Suprapubic skin (tissue), 4 donors: Measurements from ENCODE around the gene RASAL1. TPM values are rescaled to one million over a fixed set of nuclear protein-coding genes. Genes with fewer than 3 reads are reported as not detected.
A peak's percentile ranks its signal among the peaks of the same experiment; 100 is the strongest.

ENCODE experiments used
- DNase-seq, 2 donors: peaks; one replicate each; pipeline ENCODE4 v3.0.0-alpha.2; 2019; ENCODE audit warnings: low spot score in 2 of 2
- H3K27ac ChIP-seq: fragments of 200-600 bp; sonication (generic); one replicate; pipeline ENCODE4 v1.5.1; 2019
- H3K27me3 ChIP-seq: fragments of 200-600 bp; sonication (generic); one replicate; pipeline ENCODE4 v1.5.1; 2019
- H3K36me3 ChIP-seq: fragments of 200-600 bp; sonication (generic); one replicate; pipeline ENCODE4 v1.5.1; 2019
- H3K4me1 ChIP-seq: fragments of 200-600 bp; sonication (generic); one replicate; pipeline ENCODE4 v1.5.1; 2019
- H3K4me3 ChIP-seq: fragments of 200-600 bp; sonication (generic); one replicate; pipeline ENCODE4 v1.5.1; 2019; ENCODE audit warnings: mild to moderate bottlenecking
- H3K9me3 ChIP-seq: fragments of 200-600 bp; sonication (generic); one replicate; pipeline ENCODE4 v1.5.1; 2019
- CTCF ChIP-seq, 2 donors: fragments of 200-600 bp in 1 of 2; fragments of 450-650 bp in 1 of 2; sonication (generic) in 1 of 2; IDR thresholded peaks; one replicate each; pipeline ENCODE4 v1.5.1; 2016 to 2019; ENCODE audit warnings: antibody characterized with exemption in 2 of 2, mild to moderate bottlenecking in 1 of 2, moderate library complexity in 1 of 2
- EP300 ChIP-seq: sonication (generic); formaldehyde crosslinking; IDR thresholded peaks from one replicate; pipeline ENCODE4 v1.6.1; 2017; ENCODE audit warnings: antibody characterized with exemption
- POLR2A ChIP-seq, 2 donors: fragments of 450-650 bp; IDR thresholded peaks; one replicate each; pipeline ENCODE4 v1.6.1; 2017; ENCODE audit warnings: antibody characterized with exemption in 2 of 2, mild to moderate bottlenecking in 2 of 2, moderate library complexity in 2 of 2
- POLR2AphosphoS5 ChIP-seq, 3 donors: sonication (generic); formaldehyde crosslinking; IDR thresholded peaks; one replicate each; pipeline ENCODE4 v1.6.1; 2017; ENCODE audit warnings: antibody characterized with exemption in 3 of 3
- WGBS: methylation state at CpG from one replicate; pipeline ENCODE4 v1.1.5; 2018; 5-methylcytosine and 5-hydroxymethylcytosine counted together
- total RNA-seq, 4 donors: library from RNA; depleted of rRNA; stranded (reverse); fragments of >200 nt; gene quantifications; one replicate each; pipeline ENCODE4 v1.1.0, GENCODE V29; 2016

RASAL1 gene
- total RNA-seq, 4 donors from 2014 or later, result 19.8 to 39.0 (median 32.5) TPM

- no peak for DNase-seq
- Histone ChIP-seq H3K4me1 (peaks cover 14% of the 10 kb centered on the region), H3K36me3 (no peaks in the 10 kb centered on the region), H3K27ac (no peak overlapping the region), H3K9me3 (no peaks in the 10 kb centered on the region), H3K27me3 (peaks cover 12% of the 10 kb centered on the region), H3K4me3 (no peak overlapping the region)
- no peak for TF ChIP-seq POLR2A (IDR thresholded peaks at IDR 0.05)
- TF ChIP-seq EP300, result no peak
- no peak for TF ChIP-seq CTCF (IDR thresholded peaks at IDR 0.05)
- TF ChIP-seq POLR2AphosphoS5 (IDR thresholded peaks at IDR 0.05), result no peak
Observed at GRCh38 chr12:113099364-113099763, 36.2 kb downstream of the RASAL1 start.

GRCh38 chr12:113098441-113099028 is 37.0 kb downstream of the RASAL1 start:
- WGBS, result 26% methylated on average over 15 of the region's 15 CpGs
- peak; percentile 91 to 93 for DNase-seq
- peaks cover 5% of the 10 kb centered on the region for H3K27me3 ChIP-seq
- TF ChIP-seq EP300 (no peak), POLR2A (IDR thresholded peaks at IDR 0.05) (no peak), POLR2AphosphoS5 (IDR thresholded peaks at IDR 0.05) (peak in 1 of 3 donors; percentile 46), CTCF (IDR thresholded peaks at IDR 0.05) (peak; percentile 67 to 92)
- no peaks in the 10 kb centered on the region for H3K36me3 ChIP-seq
- no peak overlapping the region for H3K27ac ChIP-seq
- no peak overlapping the region for H3K4me3 ChIP-seq
- peaks cover 15% of the 10 kb centered on the region for H3K4me1 ChIP-seq
- H3K9me3 ChIP-seq, result no peaks in the 10 kb centered on the region

DNA sequence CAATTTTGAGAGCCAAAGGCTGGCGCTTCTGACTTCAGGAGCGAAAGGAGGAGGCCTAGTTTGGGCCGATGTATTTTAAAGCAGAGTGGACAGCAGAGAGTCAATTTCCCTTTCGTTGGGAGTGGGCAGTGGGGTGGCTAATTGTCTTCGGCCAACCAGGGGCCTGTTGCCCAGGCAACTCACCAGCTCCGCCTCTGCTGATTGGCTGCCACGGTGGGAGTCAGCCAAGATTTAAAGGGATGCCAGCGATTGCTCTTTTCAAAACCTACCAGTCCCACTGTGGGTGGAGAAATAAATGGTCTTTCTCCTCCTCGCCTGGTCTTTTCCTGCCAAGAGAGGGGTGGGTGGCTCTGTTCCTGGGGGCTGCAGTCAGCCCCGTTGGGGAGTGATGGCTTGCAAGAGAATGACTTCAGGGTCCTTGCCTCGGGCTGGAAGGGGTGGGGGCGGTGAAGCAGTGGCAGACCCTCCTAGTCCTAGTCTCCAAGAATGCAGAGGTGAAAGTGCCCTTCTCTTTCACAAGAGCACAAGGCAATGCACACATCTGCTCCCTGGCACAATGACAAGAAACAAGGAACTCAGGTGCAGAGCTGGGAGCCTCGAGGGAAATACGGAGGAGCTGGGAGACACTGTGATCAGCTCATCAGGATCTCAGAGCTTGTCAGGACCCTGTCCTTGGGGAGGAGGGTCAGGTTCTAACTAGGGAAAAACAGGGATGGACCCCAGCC is 37.7 kb downstream of the RASAL1 start:
- Histone ChIP-seq H3K36me3 (no peaks in the 10 kb centered on the region), H3K27ac (no peak overlapping the region), H3K27me3 (peaks cover 11% of the 10 kb centered on the region), H3K9me3 (no peaks in the 10 kb centered on the region), H3K4me3 (no peak overlapping the region), H3K4me1 (peaks cover 22% of the 10 kb centered on the region)
- TF ChIP-seq POLR2A (IDR thresholded peaks at IDR 0.05) (no peak), CTCF (IDR thresholded peaks at IDR 0.05) (no peak), EP300 (no peak), POLR2AphosphoS5 (IDR thresholded peaks at IDR 0.05) (no peak)
- no peak for DNase-seq
- WGBS, result 33% methylated on average over 13 of the region's 14 CpGs

GRCh38 chr12:113096675-113097461 is 38.7 kb downstream of the RASAL1 start:
- Histone ChIP-seq H3K27me3 (peaks cover 15% of the 10 kb centered on the region), H3K4me1 (peaks cover 26% of the 10 kb centered on the region), H3K9me3 (no peaks in the 10 kb centered on the region), H3K36me3 (no peaks in the 10 kb centered on the region), H3K27ac (no peak overlapping the region), H3K4me3 (no peak overlapping the region)
- no peak for DNase-seq
- 84% methylated on average over 24 of the region's 30 CpGs for WGBS
- no peak for TF ChIP-seq EP300
- TF ChIP-seq POLR2AphosphoS5 (IDR thresholded peaks at IDR 0.05), result no peak
- TF ChIP-seq POLR2A (IDR thresholded peaks at IDR 0.05), result no peak
- no peak for TF ChIP-seq CTCF (IDR thresholded peaks at IDR 0.05)

GRCh38 chr12:113095405-113095804 is 40.2 kb downstream of the RASAL1 start:
- Histone ChIP-seq H3K27me3 (peaks cover 26% of the 10 kb centered on the region), H3K4me1 (peaks cover 26% of the 10 kb centered on the region), H3K36me3 (no peaks in the 10 kb centered on the region), H3K9me3 (no peaks in the 10 kb centered on the region), H3K4me3 (no peak overlapping the region), H3K27ac (no peak overlapping the region)
- DNase-seq, result no peak
- 79% methylated on average over 6 of the region's 6 CpGs for WGBS
- TF ChIP-seq CTCF (IDR thresholded peaks at IDR 0.05) (no peak), POLR2A (IDR thresholded peaks at IDR 0.05) (no peak), EP300 (no peak), POLR2AphosphoS5 (IDR thresholded peaks at IDR 0.05) (no peak)
